ENCODE data around the gene LRP1B. TPM values are rescaled to one million over a fixed set of nuclear protein-coding genes. Genes with fewer than 3 reads are reported as not detected.

LRP1B gene
- total and polyA plus RNA-seq, 2 of the 8 experiments (the other 6 are each of a cell fraction or from before 2014, with no cell fraction given): 0.03 TPM; not detected in 1

DNA sequence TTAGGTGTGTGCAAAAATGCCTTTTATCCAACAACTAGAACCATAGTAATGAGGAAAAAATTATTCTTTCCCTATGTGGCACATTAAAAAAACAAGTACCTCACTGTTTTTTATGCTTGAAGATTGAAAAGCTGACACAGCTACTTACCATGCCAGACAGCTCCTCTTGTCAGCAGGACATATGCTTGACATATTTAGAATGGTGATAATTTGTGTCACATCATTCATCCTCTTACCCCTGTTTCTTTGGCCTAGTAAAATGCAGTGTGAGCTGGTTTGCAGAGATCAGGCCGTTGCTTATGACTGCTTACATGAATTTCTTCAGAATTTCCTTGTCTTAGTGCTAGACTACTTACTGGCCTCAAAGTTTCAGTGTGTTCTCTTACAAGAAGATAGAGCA lies 869.9 kb downstream of the LRP1B start (continued):
- TF ChIP-seq SIX5 (IDR thresholded peaks at IDR 0.05; ENCODE audit: low read depth, low read length): no peak
- TF ChIP-seq GABPA (IDR thresholded peaks at IDR 0.05; ENCODE audit: borderline replicate concordance, insufficient read depth, low read length): no peak
- TF ChIP-seq CREB1 (IDR thresholded peaks at IDR 0.05): no peak
- TF ChIP-seq POLR2A (IDR thresholded peaks at IDR 0.05; ENCODE audit: control extremely low read depth in 1 of 2, low read depth in 2 of 2, low read length in 2 of 2): no peak
- TF ChIP-seq HDAC6 (IDR thresholded peaks at IDR 0.05; ENCODE audit: low read depth, low read length): no peak
- TF ChIP-seq BRCA1 (IDR thresholded peaks at IDR 0.05; ENCODE audit: low read depth, low read length): no peak

All from H1 (cell line).